IMR-90 (cell line): ENCODE measurements around the gene SCARF2. TPM values are rescaled to one million over a fixed set of nuclear protein-coding genes. Genes with fewer than 3 reads are reported as not detected.

Source experiments
- ATAC-seq: fragments of 200-7000 bp; cut with Tn5 transposase; 2 replicates; pipeline ENCODE4 v1.9.1; 2020; ENCODE audit warnings: low read depth, mild to moderate bottlenecking, moderate library complexity
- BruUV-seq: library from RNA; stranded (reverse); fragments of 400-500 nt; replicated peaks from 2 replicates; lab custom pipeline; 2021; lab: Mats Ljungman, UMichigan
- CTCF ChIA-PET: fragments of 300-600 bp; formaldehyde crosslinking; extraction: SDS; loops from one replicate; lab custom pipeline; 2021; ENCODE audit warnings: antibody characterized with exemption; lab: Yijun Ruan, JAX
- POLR2A ChIA-PET: fragments of 300-600 bp; sonication (Branson Sonifier 250); formaldehyde crosslinking; loops from one replicate; lab custom pipeline; 2022; ENCODE audit warnings: antibody characterized with exemption; ENCODE audit not compliant: unreplicated experiment; lab: Charles Lee
- DNase-seq: peaks from one replicate; pipeline ENCODE4 v3.0.0; 2013
- H2AFZ ChIP-seq: replicated peaks from 2 replicates; pipeline ENCODE3; 2013; ENCODE audit warnings: low read length, mild to moderate bottlenecking; ENCODE audit not compliant: poor library complexity
- H2AK5ac ChIP-seq: 2 replicates; pipeline ENCODE4 v1.6.1; 2013; ENCODE audit warnings: low read depth, low read length, inconsistent platforms
- H2AK9ac ChIP-seq: replicated peaks from 2 replicates; pipeline ENCODE3; 2013; ENCODE audit warnings: mild to moderate bottlenecking, low read depth, low read length, moderate library complexity; ENCODE audit not compliant: poor library complexity
- H2BK120ac ChIP-seq: 2 replicates; pipeline ENCODE4 v1.6.1; 2013; ENCODE audit warnings: low read depth, low read length, inconsistent platforms
- H2BK15ac ChIP-seq: 3 replicates; pipeline ENCODE4 v1.6.1; 2013; ENCODE audit warnings: low read depth, low read length, inconsistent platforms
- H2BK20ac ChIP-seq: 2 replicates; pipeline ENCODE4 v1.6.1; 2013; ENCODE audit warnings: low read depth, mild to moderate bottlenecking, inconsistent platforms, low read length, moderate library complexity
- H2BK5ac ChIP-seq: 2 replicates; pipeline ENCODE4 v1.6.1; 2013; ENCODE audit warnings: mild to moderate bottlenecking, low read depth, low read length, inconsistent platforms; ENCODE audit not compliant: poor library complexity, severe bottlenecking
- H3K14ac ChIP-seq: replicated peaks from 2 replicates; pipeline ENCODE4 v1.6.1; 2013; ENCODE audit warnings: low read depth, low read length, inconsistent platforms
- H3K18ac ChIP-seq: 2 replicates; pipeline ENCODE4 v1.6.1; 2013; ENCODE audit warnings: low read depth, low read length, control low read depth
- H3K23ac ChIP-seq: 2 replicates; pipeline ENCODE4 v1.6.1; 2013; ENCODE audit warnings: low read depth, low read length, inconsistent platforms
- H3K27ac ChIP-seq: 2 replicates; pipeline ENCODE4 v1.5.1; 2013; ENCODE audit warnings: mild to moderate bottlenecking, control low read depth, low read length; ENCODE audit not compliant: insufficient read depth
- H3K27me3 ChIP-seq: 2 replicates; pipeline ENCODE4 v1.6.1; 2013; ENCODE audit warnings: low read length; ENCODE audit not compliant: control insufficient read depth, insufficient read depth
- H3K36me3 ChIP-seq: 2 replicates; pipeline ENCODE4 v1.6.1; 2013; ENCODE audit warnings: low read length, mixed read lengths; ENCODE audit not compliant: control insufficient read depth, insufficient read depth
- H3K4ac ChIP-seq: 2 replicates; pipeline ENCODE4 v1.6.1; 2013; ENCODE audit warnings: low read depth, low read length, inconsistent platforms
- H3K4me1 ChIP-seq: 2 replicates; pipeline ENCODE4 v1.6.1; 2013; ENCODE audit warnings: low read length, mixed read lengths; ENCODE audit not compliant: control insufficient read depth, insufficient read depth
- H3K4me2 ChIP-seq: 2 replicates; pipeline ENCODE4 v1.6.1; 2013; ENCODE audit warnings: low read depth, mild to moderate bottlenecking, control low read depth, low read length, moderate library complexity
- H3K4me3 ChIP-seq: 2 replicates; pipeline ENCODE4 v1.5.1; 2013; ENCODE audit warnings: low read depth, mild to moderate bottlenecking, control low read depth, low read length, moderate library complexity; ENCODE audit not compliant: insufficient read depth
- H3K56ac ChIP-seq: 2 replicates; pipeline ENCODE4 v1.6.1; 2013; ENCODE audit warnings: low read length, inconsistent platforms; ENCODE audit not compliant: insufficient read depth; ENCODE audit errors: extremely low read depth
- H3K79me1 ChIP-seq, 2 experiments: 2 replicates each; pipeline ENCODE4 v1.6.1; 2013; ENCODE audit warnings: low read length in 2 of 2, inconsistent platforms in 1 of 2, low read depth in 1 of 2
- H3K9ac ChIP-seq: 2 replicates; pipeline ENCODE4 v1.6.1; 2013; ENCODE audit warnings: low read depth, low read length, control low read depth
- H3K9me1 ChIP-seq: 2 replicates; pipeline ENCODE4 v1.6.1; 2013; ENCODE audit warnings: low read length, inconsistent platforms; ENCODE audit not compliant: insufficient read depth
- H3K9me3 ChIP-seq: 2 replicates; pipeline ENCODE4 v1.6.1; 2013; ENCODE audit warnings: low read length; ENCODE audit not compliant: control insufficient read depth, insufficient read depth
- H4K20me1 ChIP-seq: 2 replicates; pipeline ENCODE4 v1.6.1; 2013; ENCODE audit warnings: low read length, inconsistent platforms; ENCODE audit not compliant: insufficient read depth
- H4K5ac ChIP-seq: 2 replicates; pipeline ENCODE4 v1.6.1; 2013; ENCODE audit warnings: mild to moderate bottlenecking, low read depth, low read length, control low read depth
- H4K8ac ChIP-seq, 2 experiments: 2 replicates each; pipeline ENCODE4 v1.6.1; 2013; ENCODE audit warnings: low read depth in 2 of 2, low read length in 2 of 2, control low read depth in 1 of 2, inconsistent platforms in 1 of 2
- H4K91ac ChIP-seq: 2 replicates; pipeline ENCODE4 v1.6.1; 2013; ENCODE audit warnings: low read depth, low read length, inconsistent platforms; ENCODE audit not compliant: insufficient read depth
- CEBPB ChIP-seq: IDR thresholded peaks from 2 replicates; pipeline ENCODE4 v1.6.1; 2012; ENCODE audit warnings: low read depth, low read length, improper control_type of control experiment
- FOS ChIP-seq: fragments of 150-350 bp; IDR thresholded peaks from 2 replicates; pipeline ENCODE4 v1.6.1; 2016; ENCODE audit warnings: low read depth, low read length
- MAFK ChIP-seq: IDR thresholded peaks from 2 replicates; pipeline ENCODE4 v1.6.1; 2012; ENCODE audit warnings: low read depth, low read length, improper control_type of control experiment
- WGBS, 2 experiments: methylation state at CpG; one replicate each; pipeline versions ENCODE4 v1.1.5 to v1.1.7; 2013; ENCODE audit warnings: missing lambda C conversion rate in 2 of 2; ENCODE audit not compliant: insufficient read length in 1 of 2; ENCODE audit errors: extremely low coverage in 2 of 2; 5-methylcytosine and 5-hydroxymethylcytosine counted together
- dilution Hi-C: fragments of 300-500 bp; cut with HindIII; formaldehyde crosslinking; loops from one replicate; pipeline ENCODE4 v1.14.3; 2018; ENCODE audit warnings: low sequenced_read_pairs; ENCODE audit not compliant: unreplicated experiment
- in situ Hi-C: fragments of 300-500 bp; cut with MboI; formaldehyde crosslinking; loops from 3 replicates; pipeline ENCODE4 v1.14.3; 2019; ENCODE audit warnings: low sequenced_read_pairs, inconsistent platforms, mixed read lengths
- intact Hi-C: fragments of 100-400 bp; cut with micrococcal nuclease; formaldehyde crosslinking; loops from 2 replicates; pipeline ENCODE4 v1.10.0; 2022
- polyA plus RNA-seq, 3 experiments: library from polyadenylated mRNA; depleted of rRNA; stranded (reverse); fragments of >200 nt; gene quantifications; 2 replicates each; pipeline ENCODE4 v1.2.3, GENCODE V29; 2012; ENCODE audit warnings: low replicate concordance in 1 of 3
- total RNA-seq: library from RNA; depleted of rRNA; stranded (reverse); fragments of >200 nt; gene quantifications from 2 replicates; pipeline ENCODE4 v1.2.3, GENCODE V29; 2012

SCARF2 gene
- total and polyA plus RNA-seq, 2 of the 4 experiments (the other 2 are of a cell fraction), result 3.4 to 37.0 TPM

DNA sequence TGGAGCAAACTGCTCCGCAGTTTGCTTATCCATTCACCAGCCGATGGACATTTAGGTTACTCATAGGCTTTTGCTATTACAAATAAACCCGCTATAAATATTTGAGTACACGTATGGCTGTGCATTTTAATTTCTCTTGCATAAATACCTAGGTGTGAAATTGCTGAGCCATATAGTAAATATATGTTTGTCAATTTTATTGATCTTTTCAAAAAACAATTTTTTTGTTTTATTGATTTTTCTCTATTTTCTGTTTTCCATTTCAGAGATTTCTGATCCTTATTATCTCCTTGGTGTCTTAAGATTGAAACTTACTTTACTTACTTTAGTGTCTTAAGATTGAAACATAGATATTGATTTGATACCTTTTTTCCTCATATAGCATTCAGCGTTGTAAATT is 39.2 kb downstream of the SCARF2 start:
- no CpG with 5 or more reads among the region's 5 CpGs for WGBS, 2 experiments
- H3K23ac ChIP-seq, result no peak overlapping the region
- DNase-seq (no peak), ATAC-seq (no peak)
- H3K9me3 ChIP-seq, result no peaks in the 10 kb centered on the region
- no peak overlapping the region for H2BK5ac ChIP-seq
- peaks cover 18% of the 10 kb centered on the region; the same call in 1 of the 2 replicates for H3K36me3 ChIP-seq
- H2AK9ac ChIP-seq, result no peak overlapping the region
- no peak overlapping the region for H2BK15ac ChIP-seq
- H2BK120ac ChIP-seq, result no peak overlapping the region
- intact Hi-C loops, result no loop called here
- H3K4me3 ChIP-seq, result no peak overlapping the region
- H3K56ac ChIP-seq, result no peak overlapping the region
- H2BK20ac ChIP-seq, result no peak overlapping the region
- no peak overlapping the region for H3K14ac ChIP-seq
- H3K4me2 ChIP-seq, result no peak overlapping the region
- no TSS peak for BruUV-seq
- no peak overlapping the region for H3K9ac ChIP-seq
- H3K27ac ChIP-seq, result no peak overlapping the region
- no peak overlapping the region for H4K5ac ChIP-seq
- H3K79me1 ChIP-seq, result peaks cover 31 to 50% of the 10 kb centered on the region in 2 experiments
- dilution Hi-C loops, result no loop called here
- no peak overlapping the region for H2AK5ac ChIP-seq
- peaks cover 27% of the 10 kb centered on the region for H3K9me1 ChIP-seq
- no peaks in the 10 kb centered on the region for H3K27me3 ChIP-seq
- CTCF ChIA-PET, result no interaction called here
- no peak overlapping the region for H4K8ac ChIP-seq
- POLR2A ChIA-PET, result no interaction called here
- H3K4me1 ChIP-seq, result peaks cover 13% of the 10 kb centered on the region
- TF ChIP-seq MAFK, result no peak
- TF ChIP-seq CEBPB, result no peak
- no peak for TF ChIP-seq FOS
- in situ Hi-C loops, result loop anchor here (10.0 kb wide), 1 partner anchor 56 kb away; no protein-coding TSS in a partner anchor
- no peak overlapping the region for H2AFZ ChIP-seq
- no peak overlapping the region for H3K4ac ChIP-seq
- peaks cover 13% of the 10 kb centered on the region for H4K20me1 ChIP-seq
- H3K18ac ChIP-seq, result no peak overlapping the region
- no peak overlapping the region for H4K91ac ChIP-seq
